Tibial artery (tissue), 4 donors: ENCODE data around the gene MYO15B.
"Not testable (repeated sequence)": the region's sequence is repeated elsewhere in the genome, so short reads cannot be mapped to it uniquely, and the experiment has no call there.

Experiments
- DNase-seq, 2 donors: peaks; one replicate each; pipeline ENCODE4 v3.0.0-alpha.2; 2019
- H3K27ac ChIP-seq, 2 donors: fragments of 200-600 bp; sonication (generic) in 1 of 2; 1 replicate in 1 of 2; 2 replicates in 1 of 2; pipeline ENCODE4 v1.5.1; 2018 to 2019; ENCODE audit warnings: mild to moderate bottlenecking in 1 of 2
- H3K27me3 ChIP-seq, 2 donors: fragments of 200-600 bp; sonication (generic) in 1 of 2; one replicate each; pipeline versions ENCODE4 v1.5.1 to v1.6.0; 2016 to 2019
- H3K36me3 ChIP-seq, 3 donors: fragments of 200-600 bp; sonication (generic) in 2 of 3; one replicate each; pipeline ENCODE4 v1.5.1; 2016 to 2019; ENCODE audit warnings: mild to moderate bottlenecking in 2 of 3
- H3K4me1 ChIP-seq, 4 donors: fragments of 200-600 bp; sonication (generic) in 2 of 4; 1 replicate in 3 of 4; 2 replicates in 1 of 4; pipeline ENCODE4 v1.5.1; 2016 to 2019
- H3K4me3 ChIP-seq, 2 donors: fragments of 200-600 bp; sonication (generic) in 1 of 2; 1 replicate in 1 of 2; 2 replicates in 1 of 2; pipeline ENCODE4 v1.5.1; 2018 to 2019; ENCODE audit warnings: mild to moderate bottlenecking in 2 of 2
- H3K9me3 ChIP-seq, 3 donors: fragments of 200-600 bp; sonication (generic) in 1 of 3; one replicate each; pipeline ENCODE4 v1.5.1; 2016 to 2019
- intact Hi-C: fragments of 100-400 bp; cut with DNase I; formaldehyde crosslinking; loops from one replicate; pipeline ENCODE4 v1.15.0; 2023; ENCODE audit warnings: low total_unique reads
- TF ChIP-seq, protein P1 (sequence below), 2 experiments: fragments of 200-600 bp in 1 of 2; fragments of 450-650 bp in 1 of 2; IDR thresholded peaks; one replicate each; pipeline ENCODE4 v1.5.1; 2017 to 2019; ENCODE audit warnings: antibody characterized with exemption in 2 of 2, mild to moderate bottlenecking in 1 of 2, moderate library complexity in 1 of 2

MYO15B gene

GRCh38 chr17:75574404-75575036, 13.1 kb upstream of the MYO15B start:
- Histone ChIP-seq H3K27ac (no peak overlapping the region), H3K36me3 (peaks cover 0 to 53% (median 0%) of the 10 kb centered on the region in 3 donors), H3K4me1 (no peaks in the 10 kb centered on the region)

DNA sequence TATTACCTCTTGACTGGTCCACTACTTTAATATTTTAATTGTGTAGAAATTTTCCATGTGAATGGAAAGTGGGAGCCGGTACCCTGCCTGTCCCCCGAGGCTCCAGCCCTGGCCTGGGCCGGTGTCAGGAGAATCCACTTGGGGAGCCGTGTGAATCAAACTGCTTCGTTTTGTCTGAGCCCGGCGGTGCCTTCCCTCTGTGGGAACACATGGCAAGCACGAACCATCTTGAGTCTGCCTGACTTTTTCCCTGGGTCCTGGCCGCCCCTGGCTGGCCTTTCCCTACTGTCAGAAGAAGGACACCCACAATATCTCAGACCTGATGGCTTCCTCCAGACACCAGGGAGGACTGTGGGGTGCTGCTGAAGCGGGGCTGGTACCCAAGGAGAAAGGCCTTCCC, 12.4 kb upstream of the MYO15B start:
- H3K27me3 ChIP-seq, result no peaks in the 10 kb centered on the region
- intact Hi-C loops, result no loop called here
- TF ChIP-seq, protein P1, sequence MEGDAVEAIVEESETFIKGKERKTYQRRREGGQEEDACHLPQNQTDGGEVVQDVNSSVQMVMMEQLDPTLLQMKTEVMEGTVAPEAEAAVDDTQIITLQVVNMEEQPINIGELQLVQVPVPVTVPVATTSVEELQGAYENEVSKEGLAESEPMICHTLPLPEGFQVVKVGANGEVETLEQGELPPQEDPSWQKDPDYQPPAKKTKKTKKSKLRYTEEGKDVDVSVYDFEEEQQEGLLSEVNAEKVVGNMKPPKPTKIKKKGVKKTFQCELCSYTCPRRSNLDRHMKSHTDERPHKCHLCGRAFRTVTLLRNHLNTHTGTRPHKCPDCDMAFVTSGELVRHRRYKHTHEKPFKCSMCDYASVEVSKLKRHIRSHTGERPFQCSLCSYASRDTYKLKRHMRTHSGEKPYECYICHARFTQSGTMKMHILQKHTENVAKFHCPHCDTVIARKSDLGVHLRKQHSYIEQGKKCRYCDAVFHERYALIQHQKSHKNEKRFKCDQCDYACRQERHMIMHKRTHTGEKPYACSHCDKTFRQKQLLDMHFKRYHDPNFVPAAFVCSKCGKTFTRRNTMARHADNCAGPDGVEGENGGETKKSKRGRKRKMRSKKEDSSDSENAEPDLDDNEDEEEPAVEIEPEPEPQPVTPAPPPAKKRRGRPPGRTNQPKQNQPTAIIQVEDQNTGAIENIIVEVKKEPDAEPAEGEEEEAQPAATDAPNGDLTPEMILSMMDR (IDR thresholded peaks at IDR 0.05), result no peak
- H3K27ac ChIP-seq, result no peak overlapping the region
- DNase-seq, result no peak
- no peaks in the 10 kb centered on the region for H3K4me1 ChIP-seq
- H3K4me3 ChIP-seq, result no peak overlapping the region
- peaks cover 0 to 47% (median 0%) of the 10 kb centered on the region in 3 donors for H3K36me3 ChIP-seq
- H3K9me3 ChIP-seq, result no peaks in the 10 kb centered on the region

More at GRCh38 chr17:75574404-75575036, 13.1 kb upstream of the MYO15B start:
- no peak overlapping the region for H3K4me3 ChIP-seq
- no peaks in the 10 kb centered on the region for H3K9me3 ChIP-seq
- intact Hi-C loops, result no loop called here
- no peak for DNase-seq
- TF ChIP-seq, protein P1 (IDR thresholded peaks at IDR 0.05), result no peak
- H3K27me3 ChIP-seq, result no peaks in the 10 kb centered on the region

DNA sequence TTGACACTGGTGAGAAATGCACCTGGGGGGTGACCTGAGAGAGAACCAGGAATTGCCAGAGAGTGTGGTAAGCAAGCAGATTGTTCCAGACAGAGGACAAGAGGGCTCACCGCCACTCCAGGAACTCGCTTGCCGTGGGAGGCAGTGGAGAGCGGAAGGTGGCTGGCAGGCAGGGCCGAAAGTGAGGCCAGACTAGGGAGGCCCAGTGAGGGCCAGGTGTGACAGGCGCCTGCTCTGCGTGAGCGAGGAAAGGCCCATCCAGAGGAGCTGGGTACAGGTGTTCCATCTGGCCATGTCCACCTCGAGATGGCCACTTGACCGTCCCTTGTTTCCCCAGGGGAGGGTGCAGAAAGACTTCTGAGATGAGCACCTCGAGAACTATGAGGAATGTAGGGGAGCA, 11.9 kb upstream of the MYO15B start:
- no peaks in the 10 kb centered on the region for H3K9me3 ChIP-seq
- H3K4me3 ChIP-seq, result no peak overlapping the region
- no peaks in the 10 kb centered on the region for H3K27me3 ChIP-seq
- intact Hi-C loops, result no loop called here
- peaks cover 0 to 41% (median 0%) of the 10 kb centered on the region in 3 donors for H3K36me3 ChIP-seq
- no peak overlapping the region for H3K27ac ChIP-seq
- DNase-seq, result no peak
- TF ChIP-seq, protein P1 (IDR thresholded peaks at IDR 0.05), result no peak
- H3K4me1 ChIP-seq, result no peaks in the 10 kb centered on the region

DNA sequence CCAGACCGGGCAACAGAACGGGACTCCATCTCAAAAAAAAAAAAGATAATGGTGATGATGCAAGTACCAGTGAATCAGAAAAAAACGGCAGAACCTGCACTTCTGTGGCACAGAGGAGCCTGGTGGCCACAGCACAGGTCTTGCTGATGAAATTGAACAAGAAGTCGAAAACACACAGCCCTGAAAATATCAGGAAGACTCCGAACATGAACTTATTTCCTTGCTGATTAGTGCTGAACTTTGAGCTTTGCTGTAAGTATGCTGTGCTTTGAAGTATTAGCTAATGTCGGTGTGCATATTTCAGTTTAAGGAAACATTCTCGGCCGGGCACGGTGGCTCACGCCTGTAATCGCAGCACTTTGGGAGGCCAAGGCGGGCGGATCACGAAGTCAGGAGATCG, 10.9 kb upstream of the MYO15B start:
- no peak overlapping the region for H3K4me3 ChIP-seq
- no peaks in the 10 kb centered on the region for H3K9me3 ChIP-seq
- TF ChIP-seq, protein P1 (IDR thresholded peaks at IDR 0.05), result no peak
- intact Hi-C loops, result no loop called here
- peaks cover 0 to 32% (median 0%) of the 10 kb centered on the region in 3 donors for H3K36me3 ChIP-seq
- H3K4me1 ChIP-seq, result no peaks in the 10 kb centered on the region
- DNase-seq, result no peak
- no peak overlapping the region for H3K27ac ChIP-seq
- H3K27me3 ChIP-seq, result peaks cover 0 to 2% of the 10 kb centered on the region in 2 donors

- H3K27ac ChIP-seq, H3K36me3 ChIP-seq, intact Hi-C loops, H3K4me1 ChIP-seq, H3K4me3 ChIP-seq, DNase-seq, H3K9me3 ChIP-seq: not testable (repeated sequence)
- peaks cover 0 to 13% of the 10 kb centered on the region in 2 donors for H3K27me3 ChIP-seq
Observed at GRCh38 chr17:75581121-75581725, 6.4 kb upstream of the MYO15B start.

GRCh38 chr17:75583197-75583596, 4.4 kb upstream of the MYO15B start:
- H3K4me1 ChIP-seq, H3K27ac ChIP-seq, DNase-seq, H3K9me3 ChIP-seq, intact Hi-C loops, H3K4me3 ChIP-seq, H3K36me3 ChIP-seq: not testable (repeated sequence)
- H3K27me3 ChIP-seq, result peaks cover 0 to 18% of the 10 kb centered on the region in 2 donors
